Mesodermal cell (in vitro differentiated cells): ENCODE data around the gene SCN10A.

Source experiments
- H3K27ac ChIP-seq: 2 replicates; pipeline ENCODE4 v1.7.0; 2013; ENCODE audit warnings: mild to moderate bottlenecking, low read depth, low read length, moderate library complexity; ENCODE audit not compliant: severe bottlenecking
- H3K36me3 ChIP-seq: 2 replicates; pipeline ENCODE4 v1.7.1; 2013; ENCODE audit warnings: mild to moderate bottlenecking, low read length, moderate library complexity; ENCODE audit not compliant: control insufficient read depth, insufficient read depth
- H3K4me1 ChIP-seq: one replicate; pipeline ENCODE4 v1.7.1; 2013; ENCODE audit warnings: mild to moderate bottlenecking, low read length; ENCODE audit not compliant: insufficient read depth, control insufficient read depth, poor library complexity, severe bottlenecking
- H3K4me3 ChIP-seq: 2 replicates; pipeline ENCODE4 v1.7.0; 2013; ENCODE audit warnings: low read length, control low read depth, mild to moderate bottlenecking; ENCODE audit not compliant: insufficient read depth, poor library complexity, severe bottlenecking; ENCODE audit errors: extremely low read depth
- H3K9me3 ChIP-seq: 2 replicates; pipeline ENCODE4 v1.7.1; 2013; ENCODE audit warnings: mild to moderate bottlenecking, low read length, moderate library complexity; ENCODE audit not compliant: control insufficient read depth
- WGBS, 2 experiments: methylation state at CpG; one replicate each; pipeline ENCODE4 v1.1.5; 2013; ENCODE audit warnings: missing lambda C conversion rate in 2 of 2; ENCODE audit not compliant: insufficient coverage in 2 of 2; 5-methylcytosine and 5-hydroxymethylcytosine counted together

SCN10A gene

DNA sequence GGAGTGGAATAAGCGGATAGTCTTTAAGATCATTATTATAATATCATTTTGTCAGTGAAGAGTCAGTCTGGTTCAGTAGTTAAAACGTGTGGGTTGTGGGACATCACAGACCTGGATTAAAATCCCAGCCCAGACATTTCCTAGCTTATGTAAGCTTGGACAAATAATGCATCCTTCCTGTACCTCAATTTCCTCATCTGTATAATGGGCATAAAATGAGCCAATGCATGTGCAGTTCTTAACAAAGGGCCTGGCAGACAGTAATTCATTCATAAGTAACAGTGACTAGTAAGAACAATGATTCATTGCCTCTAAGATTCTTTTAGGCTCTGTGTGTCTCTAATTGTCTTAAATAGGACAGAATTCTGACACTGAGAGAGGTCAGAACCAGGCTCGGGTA is 76.1 kb downstream of the SCN10A start:
- Histone ChIP-seq H3K27ac (no peak overlapping the region), H3K4me1 (no peaks in the 10 kb centered on the region), H3K36me3 (no peaks in the 10 kb centered on the region), H3K4me3 (no peak overlapping the region), H3K9me3 (no peaks in the 10 kb centered on the region)
- 74 to 80% methylated on average over 1 to 2 of the region's 3 CpGs for WGBS, 2 experiments

DNA sequence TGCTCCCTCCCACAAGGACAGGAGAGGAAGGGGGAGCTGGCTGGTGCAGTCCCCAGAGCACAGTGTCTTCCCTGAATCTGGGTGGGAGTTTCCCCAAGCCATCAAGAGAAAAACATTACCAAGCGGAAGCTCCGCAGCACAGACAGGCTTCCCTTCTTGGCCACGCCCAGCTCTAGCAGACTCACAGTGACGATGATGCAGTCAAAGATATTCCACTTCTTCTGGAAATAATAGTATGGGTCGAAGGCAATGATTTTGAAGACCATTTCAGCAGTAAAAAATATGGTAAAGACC is 76.7 kb downstream of the SCN10A start:
- Histone ChIP-seq H3K9me3 (no peaks in the 10 kb centered on the region), H3K27ac (no peak overlapping the region), H3K36me3 (no peaks in the 10 kb centered on the region), H3K4me1 (no peaks in the 10 kb centered on the region), H3K4me3 (no peak overlapping the region)
- WGBS, 2 experiments, result 83 to 93% methylated on average over 2 to 3 of the region's 5 CpGs

DNA sequence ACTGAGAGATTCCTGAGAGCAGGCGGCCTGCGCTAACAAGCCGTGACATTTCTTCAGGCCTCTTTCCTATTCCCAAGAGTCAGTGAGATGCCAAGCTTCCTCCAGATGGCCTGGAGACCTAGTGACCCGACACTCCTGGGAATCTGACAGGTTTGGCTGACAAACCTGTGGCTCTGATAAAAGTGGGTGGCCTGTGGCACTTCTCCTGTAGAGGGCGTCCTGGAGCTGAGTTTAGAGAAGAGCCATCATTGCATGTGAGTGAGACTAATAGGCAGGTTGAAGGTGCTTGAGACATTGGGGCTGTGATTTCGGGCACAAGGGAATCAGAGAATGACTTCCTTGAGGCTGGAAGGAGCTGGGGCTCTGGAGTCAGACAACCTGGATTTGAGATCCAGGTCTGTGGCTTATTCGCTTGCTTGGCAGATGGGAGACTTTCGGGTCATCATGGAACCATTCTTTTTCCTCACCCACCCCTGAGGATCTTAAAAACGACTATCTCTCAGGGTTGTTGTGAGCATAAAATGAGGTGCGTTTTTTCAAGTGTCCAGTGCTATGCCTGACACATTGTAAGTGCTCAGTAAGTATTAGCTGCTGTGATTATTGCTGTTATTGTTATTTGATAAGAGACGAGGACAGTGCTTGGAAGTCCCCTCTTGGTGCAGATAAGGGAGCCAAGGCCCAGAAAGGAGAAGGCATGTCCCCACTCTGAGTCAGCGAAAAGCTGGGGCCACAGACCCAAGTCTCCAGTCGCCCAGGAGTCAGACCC is 77.2 kb downstream of the SCN10A start:
- no peak overlapping the region for H3K27ac ChIP-seq
- H3K4me3 ChIP-seq, result no peak overlapping the region
- no peaks in the 10 kb centered on the region for H3K36me3 ChIP-seq
- H3K4me1 ChIP-seq, result no peaks in the 10 kb centered on the region
- WGBS, 2 experiments, result 54 to 64% methylated on average over 8 to 11 of the region's 13 CpGs
- H3K9me3 ChIP-seq, result no peaks in the 10 kb centered on the region

DNA sequence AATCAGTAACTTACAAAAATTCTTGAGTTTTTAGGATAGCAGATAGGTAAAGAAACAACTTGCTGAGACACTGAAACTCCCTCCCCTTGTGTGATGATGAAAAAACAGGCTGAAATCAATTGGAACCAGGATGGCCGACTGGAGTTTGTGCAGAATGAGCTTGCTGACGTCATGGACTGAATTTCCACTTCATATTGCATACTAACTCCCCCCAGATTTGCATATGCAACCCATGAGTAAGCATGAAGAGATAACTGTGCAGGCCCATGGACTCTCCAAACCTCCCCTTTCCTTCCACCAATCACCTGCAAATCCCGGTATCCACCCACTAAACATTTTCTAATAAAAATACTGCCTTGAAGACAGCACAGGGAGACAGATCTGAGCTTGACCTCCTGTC is 84.5 kb downstream of the SCN10A start:
- no peaks in the 10 kb centered on the region for H3K9me3 ChIP-seq
- WGBS, 2 experiments, result 88 to 89% methylated on average over 1 of the region's 3 CpGs
- no peaks in the 10 kb centered on the region for H3K36me3 ChIP-seq
- H3K4me3 ChIP-seq, result no peak overlapping the region
- no peaks in the 10 kb centered on the region for H3K4me1 ChIP-seq
- no peak overlapping the region for H3K27ac ChIP-seq

DNA sequence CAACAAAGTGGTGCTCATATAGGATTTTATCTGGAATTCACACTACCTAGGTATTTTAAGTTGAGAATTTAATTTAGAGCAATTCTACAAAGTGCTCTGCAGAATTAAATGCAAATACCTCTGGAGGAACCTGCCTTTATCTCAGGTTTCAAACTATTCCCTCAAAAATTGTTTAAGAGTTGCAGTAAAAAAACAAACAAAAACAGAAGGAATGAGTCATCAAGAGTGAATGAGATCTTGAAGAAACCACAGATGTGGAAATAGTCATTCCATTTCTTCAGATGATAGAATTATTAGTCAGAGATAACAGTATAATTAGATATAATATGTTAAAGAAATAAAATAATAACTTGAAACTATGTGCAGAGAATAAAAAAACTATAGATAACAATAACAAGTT is 85.7 kb downstream of the SCN10A start:
- Histone ChIP-seq H3K36me3 (no peaks in the 10 kb centered on the region), H3K4me3 (no peak overlapping the region), H3K4me1 (peaks cover 6% of the 10 kb centered on the region), H3K27ac (no peak overlapping the region), H3K9me3 (no peaks in the 10 kb centered on the region)

DNA sequence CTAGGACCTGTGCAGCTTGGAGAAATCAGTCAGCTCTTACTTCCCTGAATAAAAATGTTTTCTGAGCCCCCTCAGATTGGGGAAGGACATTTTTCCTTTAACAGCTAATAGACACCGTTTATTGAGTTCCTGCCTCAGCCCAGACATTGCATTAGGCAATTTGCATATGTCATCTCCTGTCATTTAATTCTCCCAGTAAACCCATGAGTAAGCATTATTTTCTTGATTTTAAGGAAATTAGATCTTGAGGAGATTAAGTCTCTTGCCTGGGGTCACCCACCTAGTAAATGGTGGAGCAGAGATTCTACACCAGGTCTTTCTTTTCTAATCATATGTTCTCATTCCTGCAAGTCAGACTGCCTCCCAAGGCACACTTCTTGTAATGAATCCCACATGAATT is 88.0 kb downstream of the SCN10A start:
- 100% methylated on average over 1 of the region's 1 CpG; no CpG with 5 or more reads in 1 of the 2 experiments for WGBS, 2 experiments
- Histone ChIP-seq H3K4me1 (peaks cover 6% of the 10 kb centered on the region), H3K9me3 (no peaks in the 10 kb centered on the region), H3K27ac (no peak overlapping the region), H3K4me3 (no peak overlapping the region), H3K36me3 (no peaks in the 10 kb centered on the region)

DNA sequence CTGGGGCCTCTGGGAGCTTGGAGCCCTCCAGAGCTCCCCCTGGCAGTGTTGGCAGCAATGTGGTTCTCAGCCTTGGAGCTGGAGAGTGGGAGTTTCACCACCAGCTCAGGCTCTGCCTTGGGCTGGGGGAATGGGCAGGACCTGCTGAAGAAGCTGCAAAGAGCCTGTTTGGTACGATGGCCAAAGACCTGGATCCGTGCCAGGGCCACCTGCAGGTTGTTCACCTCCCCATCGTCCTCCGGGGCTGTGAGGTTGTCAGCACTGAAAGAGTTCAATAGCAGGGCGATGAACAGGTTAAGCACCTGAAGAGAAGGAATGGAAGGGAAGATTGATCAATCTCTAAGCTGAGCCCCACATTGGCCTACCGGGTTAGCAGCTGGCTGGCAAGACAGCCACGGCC is 89.3 kb downstream of the SCN10A start:
- Histone ChIP-seq H3K4me1 (peaks cover 6% of the 10 kb centered on the region), H3K4me3 (no peak overlapping the region), H3K36me3 (no peaks in the 10 kb centered on the region), H3K27ac (no peak overlapping the region), H3K9me3 (no peaks in the 10 kb centered on the region)
- WGBS, 2 experiments, result 90 to 92% methylated on average over 6 to 7 of the region's 7 CpGs

DNA sequence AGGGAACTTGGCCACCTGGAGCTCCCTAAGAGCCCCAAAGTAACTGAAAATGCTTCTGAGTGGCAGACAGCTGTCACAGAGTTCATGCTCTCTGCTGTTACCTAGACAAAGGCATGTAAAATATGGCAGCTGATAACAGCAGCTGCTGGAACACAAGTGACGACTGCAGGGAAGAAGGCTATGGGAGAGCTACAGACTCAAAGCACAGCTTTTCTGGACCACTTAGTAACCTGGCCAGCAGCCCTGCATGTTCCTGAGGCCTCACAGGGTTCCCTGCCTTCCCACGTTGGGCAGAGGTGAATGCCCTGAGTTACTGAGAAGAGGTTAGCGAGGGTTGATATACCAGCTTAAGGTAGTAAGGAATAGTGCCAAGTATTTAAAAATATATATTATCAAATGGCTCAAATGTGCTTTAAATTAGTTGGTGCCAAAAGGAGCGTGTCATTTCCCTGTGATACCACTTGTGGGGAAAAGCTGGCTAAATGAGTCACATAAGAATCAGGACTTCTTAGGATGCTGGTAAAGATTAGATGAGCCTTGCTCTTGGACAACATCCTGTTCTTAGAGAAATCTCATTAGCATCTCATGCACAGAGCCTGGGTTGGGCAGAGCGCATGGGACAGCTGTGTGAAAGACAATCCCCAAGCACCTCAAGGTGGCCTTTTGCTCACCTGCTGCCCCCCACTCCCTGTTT is 90.1 kb downstream of the SCN10A start:
- H3K36me3 ChIP-seq, result no peaks in the 10 kb centered on the region
- no peak overlapping the region for H3K27ac ChIP-seq
- H3K4me1 ChIP-seq, result peaks cover 6% of the 10 kb centered on the region
- H3K9me3 ChIP-seq, result no peaks in the 10 kb centered on the region
- WGBS, 2 experiments, result 79 to 83% methylated on average over 3 to 5 of the region's 5 CpGs
- no peak overlapping the region for H3K4me3 ChIP-seq

DNA sequence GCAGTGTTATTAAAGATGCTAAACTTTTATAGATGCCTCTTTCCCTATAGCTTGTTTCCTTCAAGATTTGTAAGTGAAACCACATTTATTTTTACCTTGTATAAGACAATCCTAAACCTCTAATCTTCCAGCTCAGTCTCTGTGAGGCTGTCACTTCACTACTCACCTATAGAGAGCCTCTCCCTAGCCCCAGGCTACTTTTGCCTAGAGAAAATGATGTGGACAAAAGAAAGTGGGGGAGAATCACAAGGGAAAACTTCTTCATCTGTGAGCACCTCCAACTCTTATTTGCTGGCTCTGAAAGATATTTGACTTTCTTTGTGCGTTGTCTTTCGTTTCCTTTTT is 91.7 kb downstream of the SCN10A start:
- WGBS, 2 experiments, result 81 to 100% methylated on average over 2 of the region's 2 CpGs
- Histone ChIP-seq H3K4me3 (no peak overlapping the region), H3K9me3 (no peaks in the 10 kb centered on the region), H3K4me1 (peaks cover 6% of the 10 kb centered on the region), H3K27ac (no peak overlapping the region), H3K36me3 (no peaks in the 10 kb centered on the region)

DNA sequence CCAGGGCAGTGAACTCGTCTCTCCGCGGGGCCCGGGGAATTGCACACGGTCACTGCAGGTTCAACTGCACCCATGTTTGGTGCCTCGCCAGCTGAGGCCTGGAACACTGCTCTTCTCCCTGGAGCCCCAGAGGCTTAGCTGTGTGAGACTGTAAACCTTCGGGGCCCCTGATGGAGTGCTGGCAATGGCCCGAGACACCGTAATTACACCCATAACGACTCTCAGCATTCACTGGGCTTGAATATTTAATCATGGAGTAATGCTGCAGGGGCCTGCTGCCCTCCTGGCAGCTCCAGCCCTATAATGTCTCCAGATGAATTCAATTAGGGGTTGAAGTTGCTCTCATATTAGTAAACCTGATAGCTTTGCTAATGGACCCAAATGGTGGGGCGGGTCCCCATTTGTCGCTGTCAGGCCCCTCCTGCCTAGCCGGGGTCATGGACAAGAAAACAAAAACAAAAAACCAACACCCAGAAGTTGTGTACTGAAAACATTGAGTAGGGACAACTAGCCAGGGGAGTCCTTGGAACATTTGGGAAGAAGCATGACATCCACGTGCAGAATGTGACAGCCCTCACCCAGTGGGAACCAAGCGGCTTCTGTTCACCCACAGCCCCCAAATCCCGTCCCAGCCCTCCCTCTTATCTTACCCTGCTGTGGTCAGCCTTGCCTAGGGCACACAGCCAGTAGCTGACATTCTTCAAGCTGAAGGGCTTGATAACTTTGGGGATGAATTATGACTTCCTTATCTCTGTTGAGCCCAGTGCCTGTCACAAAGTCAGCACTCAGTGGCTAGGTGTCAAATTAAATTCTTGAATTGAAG is 92.2 kb downstream of the SCN10A start:
- WGBS, 2 experiments, result 83 to 87% methylated on average over 9 to 13 of the region's 16 CpGs
- peaks cover 6% of the 10 kb centered on the region for H3K4me1 ChIP-seq
- H3K4me3 ChIP-seq, result no peak overlapping the region
- H3K36me3 ChIP-seq, result no peaks in the 10 kb centered on the region
- no peaks in the 10 kb centered on the region for H3K9me3 ChIP-seq
- H3K27ac ChIP-seq, result no peak overlapping the region
